Gastrocnemius medialis (tissue), 4 donors: ENCODE results near the gene ZNF19. TPM values are rescaled to one million over a fixed set of nuclear protein-coding genes. Genes with fewer than 3 reads are reported as not detected.

Experiments used
- ATAC-seq, 2 donors: fragments of 150-250 bp; one replicate each; pipeline ENCODE4 v1.9.1; 2016
- DNase-seq, 2 donors: peaks; one replicate each; pipeline ENCODE4 v3.0.0-alpha.2; 2019
- H3K27ac ChIP-seq, 4 donors: fragments of 200-600 bp; sonication (generic); 1 replicate in 1 of 4; 2 replicates in 3 of 4; pipeline ENCODE4 v1.5.1; 2016 to 2018; ENCODE audit warnings: mild to moderate bottlenecking in 2 of 4, moderate library complexity in 1 of 4
- H3K27me3 ChIP-seq, 3 donors: fragments of 200-600 bp; sonication (generic) in 2 of 3; 1 replicate in 1 of 3; 2 replicates in 2 of 3; pipeline versions ENCODE4 v1.5.1 to v1.6.0; 2016 to 2019; ENCODE audit warnings: mild to moderate bottlenecking in 1 of 3, moderate library complexity in 1 of 3
- H3K36me3 ChIP-seq, 2 donors: fragments of 200-600 bp; sonication (generic) in 1 of 2; one replicate each; pipeline ENCODE4 v1.5.1; 2017 to 2018
- H3K4me1 ChIP-seq, 2 donors: fragments of 200-600 bp; sonication (generic) in 1 of 2; one replicate each; pipeline ENCODE4 v1.5.1; 2016 to 2017; ENCODE audit warnings: mild to moderate bottlenecking in 2 of 2
- H3K4me3 ChIP-seq, 4 donors: fragments of 200-600 bp; sonication (generic) in 3 of 4; 1 replicate in 1 of 4; 2 replicates in 3 of 4; pipeline ENCODE4 v1.5.1; 2016 to 2019; ENCODE audit warnings: mild to moderate bottlenecking in 2 of 4
- H3K9me3 ChIP-seq, 3 donors: fragments of 200-600 bp; sonication (generic) in 2 of 3; 1 replicate in 1 of 3; 2 replicates in 2 of 3; pipeline ENCODE4 v1.5.1; 2016 to 2019
- CTCF ChIP-seq, 5 experiments: fragments of 450-650 bp in 3 of 5; fragments of 200-600 bp in 2 of 5; sonication (generic) in 2 of 5; IDR thresholded peaks in 4 of 5; conservative IDR thresholded peaks in 1 of 5; 1 replicate in 4 of 5; 2 replicates in 1 of 5; pipeline ENCODE4 v1.5.1; 2016 to 2019; ENCODE audit warnings: antibody characterized with exemption in 5 of 5, mild to moderate bottlenecking in 3 of 5, moderate library complexity in 3 of 5
- POLR2A ChIP-seq, 2 donors: fragments of 450-650 bp; IDR thresholded peaks; one replicate each; pipeline ENCODE4 v1.6.1; 2017; ENCODE audit warnings: antibody characterized with exemption in 2 of 2, mild to moderate bottlenecking in 2 of 2, moderate library complexity in 2 of 2
- in situ Hi-C, 4 donors: fragments of 200-750 bp; cut with MboI; loops; one replicate each; pipeline versions ENCODE4 v1.15.0 to v1.8.0; 2017; ENCODE audit warnings: low sequenced_read_pairs in 4 of 4
- intact Hi-C: fragments of 100-400 bp; cut with DNase I; formaldehyde crosslinking; loops from one replicate; pipeline ENCODE4 v1.15.1; 2023; ENCODE audit warnings: low total_unique reads
- total RNA-seq, 4 donors: library from RNA; depleted of rRNA; stranded (reverse); fragments of >200 nt; gene quantifications; one replicate each; pipeline versions ENCODE4 v1.1.0 to v1.2.3, GENCODE V29; 2016

ZNF19 gene
- total RNA-seq, 4 donors from 2014 or later, result 0.65 to 3.3 (median 1.5) TPM

DNA sequence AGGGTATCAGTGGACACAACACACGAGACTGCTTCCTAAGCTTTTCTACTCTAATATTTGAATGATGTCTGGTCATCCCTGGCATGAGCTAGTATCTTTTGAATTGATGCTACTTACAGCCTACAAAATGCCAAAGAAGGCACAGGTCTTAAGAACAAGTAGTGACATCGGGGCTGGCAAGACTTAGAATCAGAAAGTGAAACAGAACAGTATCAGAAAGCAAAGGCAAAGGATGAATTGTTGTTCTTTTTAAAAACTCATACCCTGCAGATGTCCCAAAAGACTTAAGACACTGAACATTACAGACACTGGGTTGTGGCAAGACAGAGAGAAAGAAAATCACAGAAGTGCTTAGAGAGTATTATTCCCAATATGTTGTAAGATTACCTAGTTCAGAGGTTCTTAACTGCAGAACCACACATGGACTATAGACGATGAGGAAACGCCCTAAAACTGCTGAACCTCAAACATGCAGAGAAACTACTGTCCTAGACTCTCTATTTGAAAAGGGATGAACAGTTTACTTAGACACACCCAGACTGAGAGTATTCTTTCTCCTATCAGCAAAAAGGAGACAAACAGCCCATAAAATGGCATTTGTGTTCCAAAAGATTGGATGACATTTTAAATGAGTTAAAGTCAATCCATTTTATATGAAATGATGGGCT lies 12.5 kb downstream of the ZNF19 start:
- TF ChIP-seq POLR2A (IDR thresholded peaks at IDR 0.05) (no peak), CTCF (IDR thresholded peaks at IDR 0.05 in 4 of 5, conservative IDR thresholded peaks at IDR 0.05 in 1 of 5) (no peak)
- no peak overlapping the region for H3K4me3 ChIP-seq
- no peak for DNase-seq
- H3K9me3 ChIP-seq, result no peaks in the 10 kb centered on the region
- ATAC-seq, result no peak
- H3K36me3 ChIP-seq, result peaks cover 0 to 47% of the 10 kb centered on the region in 2 donors
- in situ Hi-C loops (no loop called here), intact Hi-C loops (no loop called here)
- H3K27ac ChIP-seq, result no peak overlapping the region
- no peaks in the 10 kb centered on the region for H3K27me3 ChIP-seq
- H3K4me1 ChIP-seq, result no peaks in the 10 kb centered on the region

DNA sequence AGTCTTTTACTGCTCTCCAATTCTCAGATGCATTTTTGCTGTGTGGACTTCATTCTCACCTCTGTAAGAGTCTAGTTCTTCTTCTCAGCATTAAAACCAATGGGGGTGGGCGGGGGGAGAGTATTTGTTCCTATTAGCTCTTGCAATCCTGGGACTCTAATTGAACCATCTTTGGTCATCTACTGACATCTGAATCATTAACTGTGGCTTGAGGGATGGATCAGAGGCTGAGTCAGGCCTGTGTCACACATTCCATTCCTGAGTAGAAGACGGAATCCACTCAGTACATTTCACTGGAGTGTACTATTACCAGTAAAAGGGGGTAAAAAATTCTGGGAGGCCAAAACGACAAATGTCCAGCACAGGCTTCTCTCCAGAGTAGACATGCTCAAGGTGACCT lies 14.3 kb downstream of the ZNF19 start:
- no peak for DNase-seq
- intact Hi-C loops, result no loop called here
- no peak for TF ChIP-seq POLR2A (IDR thresholded peaks at IDR 0.05)

DNA sequence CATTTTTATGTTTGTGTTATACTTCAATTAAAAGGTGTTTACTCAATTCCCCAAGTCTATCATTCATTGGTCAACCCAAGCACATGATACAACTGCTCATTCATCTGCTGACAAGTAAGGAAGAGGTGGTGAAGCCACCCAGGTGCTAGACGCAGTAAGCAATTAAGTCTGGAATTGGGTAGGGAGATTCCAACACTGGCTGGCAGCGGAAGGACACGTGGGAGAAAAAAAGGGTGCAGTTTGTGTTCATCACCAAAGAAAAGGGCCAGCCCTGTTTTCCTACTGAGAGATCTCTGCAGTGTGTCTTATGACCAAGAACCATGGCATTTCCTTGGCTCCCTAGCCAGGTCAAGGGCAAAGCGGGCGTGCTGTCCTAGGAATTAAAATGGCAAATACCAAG lies 15.2 kb downstream of the ZNF19 start:
- ATAC-seq, result no peak
- peaks cover 0 to 44% of the 10 kb centered on the region in 2 donors for H3K36me3 ChIP-seq
- intact Hi-C loops, result no loop called here

More for the DNA sequence above, 14.3 kb downstream of the ZNF19 start:
- Histone ChIP-seq H3K4me1 (no peaks in the 10 kb centered on the region), H3K4me3 (no peak overlapping the region), H3K36me3 (peaks cover 0 to 45% of the 10 kb centered on the region in 2 donors), H3K27me3 (no peaks in the 10 kb centered on the region), H3K9me3 (no peaks in the 10 kb centered on the region), H3K27ac (no peak overlapping the region)
- no peak for ATAC-seq
- in situ Hi-C loops, result no loop called here

DNA sequence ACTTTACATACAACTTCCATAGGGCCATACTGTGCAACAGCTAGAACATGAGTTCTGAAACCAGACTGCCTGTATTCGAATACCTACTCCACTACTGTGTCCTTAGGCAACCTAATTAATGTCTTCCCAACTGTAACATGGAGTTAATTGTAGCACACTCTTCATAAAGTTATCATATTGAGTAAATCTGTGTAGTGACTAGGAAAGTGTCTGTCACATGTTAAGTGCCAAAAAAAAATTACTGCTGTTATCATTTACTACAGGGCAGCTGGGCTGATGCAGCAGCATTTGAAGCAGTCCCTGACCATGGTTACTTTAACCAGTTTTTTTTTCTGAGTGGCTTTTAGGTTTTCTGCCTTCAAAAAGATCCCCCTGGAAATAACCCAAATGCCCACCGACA lies 16.2 kb downstream of the ZNF19 start:
- intact Hi-C loops (no loop called here), in situ Hi-C loops (no loop called here)
- H3K27me3 ChIP-seq, result no peaks in the 10 kb centered on the region
- H3K27ac ChIP-seq, result no peak overlapping the region
- no peaks in the 10 kb centered on the region for H3K4me1 ChIP-seq
- no peak overlapping the region for H3K4me3 ChIP-seq
- DNase-seq (no peak), ATAC-seq (no peak)
- TF ChIP-seq POLR2A (IDR thresholded peaks at IDR 0.05) (no peak), CTCF (IDR thresholded peaks at IDR 0.05 in 4 of 5, conservative IDR thresholded peaks at IDR 0.05 in 1 of 5) (no peak)
- H3K36me3 ChIP-seq, result peaks cover 0 to 34% of the 10 kb centered on the region in 2 donors
- H3K9me3 ChIP-seq, result no peaks in the 10 kb centered on the region

More for the DNA sequence above, 15.2 kb downstream of the ZNF19 start:
- Histone ChIP-seq H3K4me1 (no peaks in the 10 kb centered on the region), H3K4me3 (no peak overlapping the region), H3K27ac (no peak overlapping the region), H3K9me3 (no peaks in the 10 kb centered on the region), H3K27me3 (no peaks in the 10 kb centered on the region)
- no peak for TF ChIP-seq POLR2A (IDR thresholded peaks at IDR 0.05)
- no peak for TF ChIP-seq CTCF (IDR thresholded peaks at IDR 0.05 in 4 of 5, conservative IDR thresholded peaks at IDR 0.05 in 1 of 5)
- in situ Hi-C loops, result no loop called here
- no peak for DNase-seq

GRCh38 chr16:71472051-71472450 lies 17.1 kb downstream of the ZNF19 start:
- no peak overlapping the region for H3K4me3 ChIP-seq
- DNase-seq (no peak), ATAC-seq (no peak)
- H3K36me3 ChIP-seq, result peaks cover 0 to 25% of the 10 kb centered on the region in 2 donors
- intact Hi-C loops (no loop called here), in situ Hi-C loops (no loop called here)
- TF ChIP-seq CTCF (IDR thresholded peaks at IDR 0.05 in 4 of 5, conservative IDR thresholded peaks at IDR 0.05 in 1 of 5) (no peak), POLR2A (IDR thresholded peaks at IDR 0.05) (no peak)
- H3K4me1 ChIP-seq, result no peaks in the 10 kb centered on the region
- H3K27ac ChIP-seq, result no peak overlapping the region
- H3K9me3 ChIP-seq, result no peaks in the 10 kb centered on the region
- no peaks in the 10 kb centered on the region for H3K27me3 ChIP-seq
